Memory B cell (primary cell): ENCODE measurements around the gene CRELD1.

Experiments
- ATAC-seq: fragments of 150-1000 bp; cut with Tn5 transposase; 2 replicates; pipeline ENCODE4 v1.10.0; 2021; ENCODE audit warnings: low read depth, mild to moderate bottlenecking, moderate library complexity
- DNase-seq, 2 donors: peaks; one replicate each; pipeline ENCODE4 v3.0.0; 2022; ENCODE audit warnings: low spot score in 2 of 2
- H3K27ac Mint-ChIP-seq: one replicate; pipeline ENCODE4 v1.8.0; 2022; ENCODE audit warnings: mild to moderate bottlenecking, moderate library complexity, mixed read lengths
- H3K27me3 Mint-ChIP-seq: one replicate; pipeline ENCODE4 v1.8.0; 2022; ENCODE audit warnings: mixed read lengths
- H3K36me3 Mint-ChIP-seq: one replicate; pipeline ENCODE4 v1.8.0; 2022; ENCODE audit warnings: mild to moderate bottlenecking, mixed read lengths
- H3K4me1 Mint-ChIP-seq: one replicate; pipeline ENCODE4 v1.8.0; 2022; ENCODE audit warnings: mixed read lengths
- H3K4me3 Mint-ChIP-seq: one replicate; pipeline ENCODE4 v1.8.0; 2022; ENCODE audit warnings: mild to moderate bottlenecking, moderate library complexity, mixed read lengths
- H3K9me3 Mint-ChIP-seq: one replicate; pipeline ENCODE4 v1.8.0; 2022; ENCODE audit warnings: mixed read lengths

Gene CRELD1

GRCh38 chr3:9949115-9949514 lies 15.5 kb downstream of the CRELD1 start:
- no peak for ATAC-seq
- DNase-seq: no peak
- Mint-ChIP-seq H3K4me3 (no peak overlapping the region), H3K36me3 (no peaks in the 10 kb centered on the region), H3K9me3 (no peaks in the 10 kb centered on the region), H3K4me1 (peaks cover 12% of the 10 kb centered on the region), H3K27me3 (no peaks in the 10 kb centered on the region), H3K27ac (no peak overlapping the region)

DNA sequence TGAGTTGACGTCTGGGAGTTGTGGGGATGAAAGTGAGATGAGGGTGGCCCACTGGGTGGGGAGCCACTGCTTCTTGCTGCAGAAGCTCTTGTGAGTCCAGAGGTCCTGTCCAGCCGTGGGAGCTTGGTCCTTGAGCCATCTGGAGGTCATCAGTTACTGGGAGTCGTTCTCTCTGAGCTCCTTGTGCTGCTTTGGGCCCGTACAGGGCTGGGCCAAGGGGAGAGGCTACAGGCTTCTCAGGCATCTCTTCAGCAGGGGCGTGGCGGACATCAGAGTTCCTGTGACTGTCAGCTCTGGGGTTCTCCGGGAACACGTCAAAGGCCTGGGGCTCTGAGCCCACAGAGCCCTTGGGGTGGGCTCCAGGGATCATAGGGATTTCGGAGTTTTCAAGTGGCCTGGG lies 16.0 kb downstream of the CRELD1 start:
- no peaks in the 10 kb centered on the region for H3K27me3 Mint-ChIP-seq
- no peak overlapping the region for H3K27ac Mint-ChIP-seq
- ATAC-seq (no peak), DNase-seq (no peak)
- H3K4me1 Mint-ChIP-seq: peaks cover 12% of the 10 kb centered on the region
- no peaks in the 10 kb centered on the region for H3K36me3 Mint-ChIP-seq
- no peak overlapping the region for H3K4me3 Mint-ChIP-seq
- no peaks in the 10 kb centered on the region for H3K9me3 Mint-ChIP-seq

- Mint-ChIP-seq H3K4me3 (peak overlapping the region; percentile 95), H3K27ac (peak overlapping the region; percentile 50), H3K9me3 (no peaks in the 10 kb centered on the region), H3K4me1 (peaks cover 12% of the 10 kb centered on the region), H3K27me3 (no peaks in the 10 kb centered on the region), H3K36me3 (no peaks in the 10 kb centered on the region)
- ATAC-seq: no peak
- no peak for DNase-seq
These were observed 17.5 kb downstream of the CRELD1 start for GRCh38 chr3:9951126-9951525.

GRCh38 chr3:9951598-9951961 lies 17.9 kb downstream of the CRELD1 start:
- no peaks in the 10 kb centered on the region for H3K9me3 Mint-ChIP-seq
- no peaks in the 10 kb centered on the region for H3K27me3 Mint-ChIP-seq
- no peak for DNase-seq
- H3K4me3 Mint-ChIP-seq: peak overlapping the region; percentile 95
- peaks cover 12% of the 10 kb centered on the region for H3K4me1 Mint-ChIP-seq
- peak overlapping the region; percentile 50 for H3K27ac Mint-ChIP-seq
- H3K36me3 Mint-ChIP-seq: no peaks in the 10 kb centered on the region
- no peak for ATAC-seq

- Mint-ChIP-seq H3K36me3 (no peaks in the 10 kb centered on the region), H3K4me3 (peak within 1 kb of the TSS; percentile 95), H3K4me1 (peaks cover 12% of the 10 kb centered on the region), H3K27me3 (no peaks in the 10 kb centered on the region), H3K27ac (peak within 1 kb of the TSS; percentile 62), H3K9me3 (no peaks in the 10 kb centered on the region)
- peak; percentile 49 to 50 for DNase-seq
- ATAC-seq: peak; percentile 95
These were observed 18.6 kb downstream of the CRELD1 start, which contains the start of gene PRRT3 for GRCh38 chr3:9951962-9952805. TSS of gene PRRT3 (minus strand) at chr3:9952408. CDS start at chr3:9950115, 2,293 bp downstream.

- Mint-ChIP-seq H3K4me3 (no peak overlapping the region), H3K27ac (no peak overlapping the region), H3K4me1 (peaks cover 12% of the 10 kb centered on the region), H3K27me3 (no peaks in the 10 kb centered on the region), H3K36me3 (no peaks in the 10 kb centered on the region), H3K9me3 (no peaks in the 10 kb centered on the region)
- ATAC-seq (no peak), DNase-seq (no peak)
These were observed 21.5 kb downstream of the CRELD1 start for GRCh38 chr3:9955067-9955502.

- ATAC-seq (no peak), DNase-seq (no peak)
- no peaks in the 10 kb centered on the region for H3K27me3 Mint-ChIP-seq
- H3K4me3 Mint-ChIP-seq: no peak overlapping the region
- H3K27ac Mint-ChIP-seq: no peak overlapping the region
- H3K4me1 Mint-ChIP-seq: peaks cover 10% of the 10 kb centered on the region
- peaks cover 1% of the 10 kb centered on the region for H3K36me3 Mint-ChIP-seq
- no peaks in the 10 kb centered on the region for H3K9me3 Mint-ChIP-seq
These were observed 22.1 kb downstream of the CRELD1 start for GRCh38 chr3:9955611-9956352.

DNA sequence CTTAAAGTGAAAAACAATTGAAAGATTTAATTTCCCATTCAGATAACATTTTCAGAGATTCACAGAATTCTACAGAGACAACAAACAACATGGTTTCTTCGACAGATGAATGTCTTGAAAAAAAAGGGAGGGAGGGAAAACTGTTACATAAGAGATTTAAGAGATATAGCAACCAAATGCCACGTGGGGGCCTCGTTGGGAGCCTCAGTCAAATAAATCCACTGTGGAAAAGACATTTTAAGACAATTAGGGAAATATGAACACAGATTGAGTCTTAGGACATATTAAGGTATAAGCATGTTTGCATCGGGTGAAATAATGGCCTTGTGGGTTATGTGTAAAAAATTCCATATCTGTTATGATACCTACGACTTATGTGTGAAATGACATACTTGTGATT lies 23.6 kb downstream of the CRELD1 start:
- Mint-ChIP-seq H3K27ac (no peak overlapping the region), H3K9me3 (no peaks in the 10 kb centered on the region), H3K36me3 (peaks cover 7% of the 10 kb centered on the region), H3K27me3 (no peaks in the 10 kb centered on the region), H3K4me1 (peaks cover 2% of the 10 kb centered on the region), H3K4me3 (no peak overlapping the region)
- DNase-seq (no peak), ATAC-seq (no peak)

GRCh38 chr3:9965200-9965875 lies 31.7 kb downstream of the CRELD1 start:
- H3K27me3 Mint-ChIP-seq: no peaks in the 10 kb centered on the region
- no peak for DNase-seq
- no peak for ATAC-seq
- H3K27ac Mint-ChIP-seq: no peak overlapping the region
- H3K9me3 Mint-ChIP-seq: no peaks in the 10 kb centered on the region
- peaks cover 27% of the 10 kb centered on the region for H3K36me3 Mint-ChIP-seq
- no peak overlapping the region for H3K4me3 Mint-ChIP-seq
- no peaks in the 10 kb centered on the region for H3K4me1 Mint-ChIP-seq

DNA sequence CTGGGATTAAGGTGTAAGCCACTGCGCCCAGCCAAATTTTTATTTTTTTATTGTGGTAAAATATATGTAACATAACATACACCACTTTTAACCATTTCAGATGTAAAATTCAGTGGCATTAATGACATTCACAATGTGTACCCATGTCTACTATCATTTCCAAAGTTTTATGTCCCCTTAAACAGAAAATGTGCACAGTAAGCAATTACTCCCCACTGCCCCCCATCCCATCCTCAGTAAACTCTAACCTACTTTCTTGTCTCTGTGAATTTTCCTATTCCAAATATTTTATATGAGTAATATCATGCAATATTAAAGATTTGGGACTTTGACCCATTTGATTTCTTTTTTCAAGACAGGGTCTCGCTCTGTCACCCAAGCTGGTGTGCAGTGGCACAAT lies 33.2 kb downstream of the CRELD1 start:
- Mint-ChIP-seq H3K4me3 (no peak overlapping the region), H3K4me1 (no peaks in the 10 kb centered on the region), H3K9me3 (no peaks in the 10 kb centered on the region), H3K36me3 (peaks cover 30% of the 10 kb centered on the region), H3K27me3 (no peaks in the 10 kb centered on the region), H3K27ac (no peak overlapping the region)
- no peak for ATAC-seq
- DNase-seq: no peak

GRCh38 chr3:9969632-9970019 lies 36.0 kb downstream of the CRELD1 start:
- Mint-ChIP-seq H3K4me3 (no peak overlapping the region), H3K9me3 (no peaks in the 10 kb centered on the region), H3K36me3 (peaks cover 30% of the 10 kb centered on the region), H3K27me3 (no peaks in the 10 kb centered on the region), H3K27ac (no peak overlapping the region), H3K4me1 (no peaks in the 10 kb centered on the region)
- no peak for ATAC-seq
- no peak for DNase-seq

GRCh38 chr3:9970020-9970652 lies 36.5 kb downstream of the CRELD1 start:
- H3K27me3 Mint-ChIP-seq: no peaks in the 10 kb centered on the region
- H3K4me1 Mint-ChIP-seq: no peaks in the 10 kb centered on the region
- no peak overlapping the region for H3K4me3 Mint-ChIP-seq
- no peak for ATAC-seq
- H3K9me3 Mint-ChIP-seq: no peaks in the 10 kb centered on the region
- no peak overlapping the region for H3K27ac Mint-ChIP-seq
- peaks cover 30% of the 10 kb centered on the region for H3K36me3 Mint-ChIP-seq
- no peak for DNase-seq

DNA sequence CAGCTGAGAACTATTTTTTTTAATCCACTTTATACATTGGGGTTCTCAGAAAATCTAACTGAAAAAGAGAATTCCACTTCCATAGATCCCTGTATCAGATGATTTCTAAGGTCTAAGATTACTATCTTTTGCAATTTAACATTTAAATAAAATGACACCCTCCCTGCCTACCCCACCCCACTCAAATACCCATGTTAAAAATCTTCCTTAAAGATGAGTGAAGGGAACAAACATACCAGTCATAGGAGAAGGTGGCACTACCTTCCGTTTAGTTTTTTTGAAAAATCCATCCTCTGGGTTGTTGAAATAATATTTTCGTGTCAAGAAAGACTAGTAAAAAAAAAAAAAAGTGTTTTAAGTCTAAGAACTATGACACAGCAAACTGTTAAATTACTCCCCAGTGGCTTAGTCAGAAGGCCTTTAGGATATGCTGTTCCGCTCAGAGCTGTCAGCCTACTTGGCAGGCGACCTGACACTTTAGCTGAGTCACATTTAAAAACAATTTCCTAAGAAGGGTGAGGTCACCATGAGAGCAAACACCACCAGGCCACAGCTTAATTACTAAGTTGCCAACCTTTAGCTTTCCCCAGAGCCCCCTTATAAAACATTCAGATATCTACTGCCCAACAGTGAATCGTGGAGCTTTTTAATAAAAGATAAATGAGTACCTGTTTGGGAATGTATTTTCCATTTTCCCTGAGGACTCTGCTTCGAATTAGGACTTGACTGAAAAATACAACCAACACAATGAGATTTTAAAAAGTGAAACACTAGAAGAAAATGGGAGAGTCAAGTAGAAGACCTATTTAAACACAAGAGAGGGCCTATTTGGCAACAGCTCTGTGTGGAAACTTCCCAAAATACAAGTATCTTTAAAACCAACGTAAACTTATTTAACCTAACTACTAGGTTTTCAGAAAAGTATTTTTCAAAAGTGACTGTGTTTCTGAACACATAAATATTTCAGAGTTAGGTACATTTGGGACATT lies 43.4 kb downstream of the CRELD1 start:
- no peaks in the 10 kb centered on the region for H3K9me3 Mint-ChIP-seq
- H3K4me3 Mint-ChIP-seq: no peak overlapping the region
- no peaks in the 10 kb centered on the region for H3K27me3 Mint-ChIP-seq
- H3K36me3 Mint-ChIP-seq: peaks cover 17% of the 10 kb centered on the region
- no peak for DNase-seq
- no peak for ATAC-seq
- H3K27ac Mint-ChIP-seq: no peak overlapping the region
- H3K4me1 Mint-ChIP-seq: peaks cover 7% of the 10 kb centered on the region
